Measurements from ENCODE around the gene DHRSX. TPM values are rescaled to one million over a fixed set of nuclear protein-coding genes. Genes with fewer than 3 reads are reported as not detected.

Gene DHRSX, protein sequence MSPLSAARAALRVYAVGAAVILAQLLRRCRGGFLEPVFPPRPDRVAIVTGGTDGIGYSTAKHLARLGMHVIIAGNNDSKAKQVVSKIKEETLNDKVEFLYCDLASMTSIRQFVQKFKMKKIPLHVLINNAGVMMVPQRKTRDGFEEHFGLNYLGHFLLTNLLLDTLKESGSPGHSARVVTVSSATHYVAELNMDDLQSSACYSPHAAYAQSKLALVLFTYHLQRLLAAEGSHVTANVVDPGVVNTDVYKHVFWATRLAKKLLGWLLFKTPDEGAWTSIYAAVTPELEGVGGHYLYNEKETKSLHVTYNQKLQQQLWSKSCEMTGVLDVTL
- 10 to 100 TPM; 19.6 to 22.4 (median 21.0) TPM for total RNA-seq

DNA sequence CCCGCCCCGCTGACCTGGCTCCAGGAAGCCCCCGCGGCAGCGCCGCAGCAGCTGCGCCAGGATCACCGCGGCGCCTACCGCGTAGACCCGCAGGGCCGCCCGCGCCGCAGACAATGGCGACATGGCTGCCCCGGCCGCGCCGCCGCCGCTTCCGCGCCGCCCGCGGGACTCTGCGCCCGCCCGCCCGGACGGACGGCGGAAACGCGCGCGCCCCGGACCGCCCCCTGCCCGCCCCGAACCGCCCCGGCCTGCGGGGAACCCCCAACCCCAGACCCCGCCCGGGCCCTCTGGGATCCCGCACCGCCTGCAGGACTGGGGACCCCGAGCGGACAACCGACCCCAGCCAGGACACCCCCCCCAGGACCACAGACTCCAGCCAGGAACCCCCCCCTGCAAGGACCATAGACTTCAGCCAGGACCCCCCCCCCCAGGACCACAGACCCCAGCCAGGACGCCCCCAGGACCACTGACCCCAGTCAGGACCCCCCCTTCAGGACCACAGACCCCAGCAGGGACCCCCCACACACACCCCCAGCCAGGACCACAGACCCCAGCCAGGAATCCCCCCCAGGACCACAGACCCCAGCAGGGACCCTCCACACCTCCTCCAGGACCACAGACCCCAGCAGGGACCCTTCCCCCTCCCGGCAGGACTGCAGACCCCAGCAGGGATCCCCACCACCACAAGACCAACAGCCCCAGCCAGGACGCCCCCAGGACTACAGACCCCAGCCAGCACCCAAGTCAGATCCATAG lies at the start of gene DHRSX, which contains the start of gene ZBED1:
DHRSX (minus strand) TSS at position 174 of the 756 bp plus-strand sequence; CDS start at position 123, 51 bp downstream.
ZBED1 (minus strand) TSS at position 174 of the 756 bp plus-strand sequence. CDS start 10,257 bp downstream, outside the sequence.
- no peak for DNase-seq (ENCODE audit: extremely low spot score)
- H3K36me3 ChIP-seq: no peaks in the 10 kb centered on the region
- H3K27me3 ChIP-seq: no peaks in the 10 kb centered on the region
- H3K27ac ChIP-seq (replicated peaks in 1 of 4): peak within 1 kb of the TSS; percentile 86 to 96 (median 91)
- no peaks in the 10 kb centered on the region for H3K9me3 ChIP-seq
- H3K4me1 ChIP-seq: peaks cover 24 to 44% (median 42%) of the 10 kb centered on the region in 4 donors
- intact Hi-C loops (cut with DNase I): loop anchor here (5.0 to 10.0 kb wide), 2 partner anchors 174 to 1046 kb away; partner anchors contain the start of gene ASMTL
- H3K4me3 ChIP-seq: peak within 1 kb of the TSS; percentile 77 to 92 (median 84)
- 0% methylated on average over 1 of the region's 57 CpGs for WGBS
- no peak for TF ChIP-seq POLR2A (IDR thresholded peaks at IDR 0.05; ENCODE audit: low read depth)

DNA sequence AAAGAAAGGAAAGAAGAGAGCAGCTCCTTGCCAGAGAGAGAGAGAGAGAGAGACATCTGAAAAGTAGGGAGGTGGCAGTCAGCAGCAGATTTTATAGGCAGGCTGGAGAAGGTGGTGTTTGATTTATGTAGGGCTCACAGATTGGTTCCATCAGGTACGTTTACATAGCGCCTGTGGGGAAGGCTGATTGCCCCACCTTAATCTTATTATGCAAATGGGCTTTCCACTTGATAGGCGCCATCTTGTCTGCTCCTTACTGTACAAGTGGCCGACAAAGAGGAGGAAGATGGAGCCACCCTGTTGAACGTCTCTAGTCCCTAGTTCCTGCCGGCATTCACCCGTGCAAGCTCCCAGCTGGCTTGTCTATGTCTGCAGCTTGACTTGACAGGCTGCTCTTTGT lies 49.1 kb upstream of the DHRSX start:
- H3K4me3 ChIP-seq: no peak overlapping the region
- intact Hi-C loops (cut with DNase I): no loop called here
- no peak for TF ChIP-seq POLR2AphosphoS5 (IDR thresholded peaks at IDR 0.05)
- TF ChIP-seq, protein P1, sequence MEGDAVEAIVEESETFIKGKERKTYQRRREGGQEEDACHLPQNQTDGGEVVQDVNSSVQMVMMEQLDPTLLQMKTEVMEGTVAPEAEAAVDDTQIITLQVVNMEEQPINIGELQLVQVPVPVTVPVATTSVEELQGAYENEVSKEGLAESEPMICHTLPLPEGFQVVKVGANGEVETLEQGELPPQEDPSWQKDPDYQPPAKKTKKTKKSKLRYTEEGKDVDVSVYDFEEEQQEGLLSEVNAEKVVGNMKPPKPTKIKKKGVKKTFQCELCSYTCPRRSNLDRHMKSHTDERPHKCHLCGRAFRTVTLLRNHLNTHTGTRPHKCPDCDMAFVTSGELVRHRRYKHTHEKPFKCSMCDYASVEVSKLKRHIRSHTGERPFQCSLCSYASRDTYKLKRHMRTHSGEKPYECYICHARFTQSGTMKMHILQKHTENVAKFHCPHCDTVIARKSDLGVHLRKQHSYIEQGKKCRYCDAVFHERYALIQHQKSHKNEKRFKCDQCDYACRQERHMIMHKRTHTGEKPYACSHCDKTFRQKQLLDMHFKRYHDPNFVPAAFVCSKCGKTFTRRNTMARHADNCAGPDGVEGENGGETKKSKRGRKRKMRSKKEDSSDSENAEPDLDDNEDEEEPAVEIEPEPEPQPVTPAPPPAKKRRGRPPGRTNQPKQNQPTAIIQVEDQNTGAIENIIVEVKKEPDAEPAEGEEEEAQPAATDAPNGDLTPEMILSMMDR (IDR thresholded peaks at IDR 0.05): no peak
- no peak for TF ChIP-seq POLR2A (IDR thresholded peaks at IDR 0.05; ENCODE audit: low read depth)
- H3K27me3 ChIP-seq: peaks cover 0 to 27% (median 0%) of the 10 kb centered on the region in 4 donors
- H3K27ac ChIP-seq (replicated peaks in 1 of 4): no peak overlapping the region
- peaks cover 0 to 10% (median 0%) of the 10 kb centered on the region in 4 donors for H3K9me3 ChIP-seq
- no peaks in the 10 kb centered on the region for H3K4me1 ChIP-seq
- WGBS: 41% methylated on average over 7 of the region's 7 CpGs
- H3K36me3 ChIP-seq: no peaks in the 10 kb centered on the region
- no peak for DNase-seq (ENCODE audit: extremely low spot score)

DNA sequence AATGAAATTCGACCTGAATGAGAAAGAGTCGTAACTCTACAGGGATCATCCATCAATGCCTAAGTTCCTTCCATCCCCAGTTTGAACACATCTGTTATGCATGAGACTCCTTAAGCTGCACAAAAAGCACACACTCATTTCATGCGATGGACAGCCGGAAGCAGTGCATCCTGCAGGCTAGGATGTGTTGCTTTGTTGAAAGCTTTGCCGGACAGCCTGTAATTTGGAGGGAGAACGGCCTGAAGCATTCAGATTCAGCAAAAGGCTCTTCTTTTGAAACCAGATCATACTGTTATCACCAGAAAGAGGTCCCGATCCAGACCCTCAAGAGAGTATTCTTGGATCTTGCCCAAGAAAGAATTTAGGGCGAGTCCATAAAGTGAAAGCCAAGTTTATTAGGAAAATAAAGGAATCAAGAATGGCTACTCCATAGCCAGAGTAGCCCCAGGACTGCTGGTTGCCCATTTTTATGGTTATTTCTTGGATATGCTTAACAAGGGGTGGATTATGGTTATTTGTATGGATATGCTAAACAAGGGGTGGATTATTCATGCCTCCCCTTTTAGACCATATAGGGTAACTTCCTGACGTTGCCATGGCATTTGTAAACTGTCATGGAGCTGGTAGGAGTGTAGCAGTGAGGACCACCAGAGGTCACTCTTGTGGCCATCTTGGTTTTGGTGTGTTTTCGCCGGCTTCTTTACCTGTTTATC lies 48.1 kb upstream of the DHRSX start:
- H3K36me3 ChIP-seq: no peaks in the 10 kb centered on the region
- intact Hi-C loops (cut with DNase I): no loop called here
- H3K27ac ChIP-seq (replicated peaks in 1 of 4): no peak overlapping the region
- H3K27me3 ChIP-seq: peaks cover 0 to 22% (median 0%) of the 10 kb centered on the region in 4 donors
- WGBS: 38% methylated on average over 11 of the region's 11 CpGs
- no peak for DNase-seq (ENCODE audit: extremely low spot score)
- H3K4me1 ChIP-seq: no peaks in the 10 kb centered on the region
- no peak overlapping the region for H3K4me3 ChIP-seq
- TF ChIP-seq EP300 (IDR thresholded peaks at IDR 0.05) (no peak), POLR2A (IDR thresholded peaks at IDR 0.05; ENCODE audit: low read depth) (no peak), POLR2AphosphoS5 (IDR thresholded peaks at IDR 0.05) (no peak)
- TF ChIP-seq, protein P1 (IDR thresholded peaks at IDR 0.05): no peak
- peaks cover 0 to 10% (median 0%) of the 10 kb centered on the region in 4 donors for H3K9me3 ChIP-seq

DNA sequence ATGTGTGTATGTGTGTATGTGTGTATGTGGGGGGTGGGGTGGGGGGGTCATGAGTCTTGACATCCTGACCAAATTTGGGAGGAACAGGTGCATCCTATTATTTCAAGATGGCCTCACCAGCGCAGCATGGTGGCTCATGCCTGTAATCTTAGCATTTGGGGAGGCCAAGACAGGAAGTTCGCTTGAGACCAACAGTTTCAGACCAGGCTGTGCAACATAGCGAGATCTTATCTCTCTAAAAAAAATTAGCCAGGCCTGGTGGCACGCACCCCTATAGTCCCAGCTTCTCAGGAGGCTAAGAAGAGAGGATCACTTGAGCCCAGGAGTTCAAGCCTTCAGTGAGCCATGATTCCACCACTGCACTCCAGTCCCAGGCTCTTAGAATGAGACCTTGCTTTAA lies 47.0 kb upstream of the DHRSX start:
- Histone ChIP-seq H3K27me3 (peaks cover 0 to 13% (median 0%) of the 10 kb centered on the region in 4 donors), H3K9me3 (peaks cover 0 to 10% (median 0%) of the 10 kb centered on the region in 4 donors), H3K36me3 (no peaks in the 10 kb centered on the region), H3K4me3 (no peak overlapping the region), H3K27ac (replicated peaks in 1 of 4) (no peak overlapping the region), H3K4me1 (no peaks in the 10 kb centered on the region)
- 81% methylated on average over 2 of the region's 4 CpGs for WGBS
- TF ChIP-seq POLR2A (IDR thresholded peaks at IDR 0.05; ENCODE audit: low read depth) (no peak), POLR2AphosphoS5 (IDR thresholded peaks at IDR 0.05) (no peak), EP300 (IDR thresholded peaks at IDR 0.05) (no peak)
- TF ChIP-seq, protein P1 (IDR thresholded peaks at IDR 0.05): no peak
- intact Hi-C loops (cut with DNase I): no loop called here
- DNase-seq (ENCODE audit: extremely low spot score): no peak

Measured in esophagus muscularis mucosa (tissue), 4 donors.